ENCODE measurements around the gene SRP54. TPM values are rescaled to one million over a fixed set of nuclear protein-coding genes. Genes with fewer than 3 reads are reported as not detected.

Gene SRP54
- total and polyA plus RNA-seq, 2 donors (not counting 1 experiment from before 2014, with no cell fraction given): 71.5 to 93.9 TPM

- Histone ChIP-seq H4K20me1 (ENCODE audit: control insufficient read depth, extremely low read depth, insufficient read depth, low read length) (no peaks in the 10 kb centered on the region), H3K9me3 (ENCODE audit: control insufficient read depth, insufficient read depth, low read depth, low read length) (no peaks in the 10 kb centered on the region), H3K27me3 (ENCODE audit: control insufficient read depth, insufficient read depth, low read length) (no peaks in the 10 kb centered on the region), H3K9ac (ENCODE audit: insufficient read depth, low read length) (no peak overlapping the region), H3K79me2 (ENCODE audit: control insufficient read depth, insufficient read depth, low read length) (no peaks in the 10 kb centered on the region), H3K4me2 (ENCODE audit: extremely low read depth, insufficient read depth, low read length) (no peak overlapping the region), H3K4me3 (replicated peaks in 1 of 4; ENCODE audit: control extremely low read depth in 1 of 4, insufficient read depth in 1 of 4, low read depth in 3 of 4, low read length in 4 of 4) (no peak overlapping the region), H3K4me1 (ENCODE audit: control insufficient read depth, extremely low read depth, insufficient read depth, low read length) (no peaks in the 10 kb centered on the region), H3K36me3 (ENCODE audit: control insufficient read depth, insufficient read depth, low read length) (peaks cover 2% of the 10 kb centered on the region), H2AFZ (ENCODE audit: low read length) (no peak overlapping the region), H3K27ac (ENCODE audit: insufficient read depth, low read length) (no peak overlapping the region)
- TF ChIP-seq CTCF (conservative IDR thresholded peaks at IDR 0.05 in 1 of 2, IDR thresholded peaks at IDR 0.05 in 1 of 2; ENCODE audit: low read depth in 1 of 2, low read length in 2 of 2) (no peak), EZH2 (IDR thresholded peaks at IDR 0.05; ENCODE audit: low read length, missing control alignments) (no peak)
- no peak for DNase-seq (ENCODE audit: low read depth in 2 of 2)
Observed at GRCh38 chr14:35078082-35078481, 95.3 kb downstream of the SRP54 start.

Other genes with a start within 250 kb of the SRP54 start
- 30.0 and 35.2 TPM in 2 replicates for gene BAZ1A, start 107.6 kb upstream of the SRP54 start, total RNA-seq
- gene BAZ1A, start 107.6 kb upstream of the SRP54 start, polyA plus RNA-seq: 21.1 and 28.3 TPM in 2 replicates
- 29.0 and 64.6 TPM in 2 replicates for gene FAM177A1, start 63.3 kb downstream of the SRP54 start, total RNA-seq
- gene FAM177A1, start 63.3 kb downstream of the SRP54 start, polyA plus RNA-seq: 53.6 and 63.4 TPM in 2 replicates
- gene PPP2R3C, start 139.0 kb downstream of the SRP54 start, total RNA-seq: 61.9 and 64.2 TPM in 2 replicates
- 28.7 and 32.6 TPM in 2 replicates for gene PPP2R3C, start 139.0 kb downstream of the SRP54 start, polyA plus RNA-seq
- gene PRORP, start 139.6 kb downstream of the SRP54 start, total RNA-seq: 12.1 and 14.2 TPM in 2 replicates
- 25.7 and 36.3 TPM in 2 replicates for gene PRORP, start 139.6 kb downstream of the SRP54 start, polyA plus RNA-seq

Measured in fibroblast of lung (primary cell).